SK-N-MC (cell line): ENCODE results near the gene TK1.

Experiments
- EZH2 ChIP-seq: fragments of 200-600 bp; sonication (generic); IDR thresholded peaks from one replicate; pipeline ENCODE4 v1.6.1; 2017; ENCODE audit warnings: antibody characterized with exemption
- POLR2AphosphoS5 ChIP-seq: IDR thresholded peaks from 2 replicates; pipeline ENCODE4 v1.6.1; 2012; ENCODE audit warnings: mild to moderate bottlenecking, low read depth, low read length, borderline replicate concordance

- TF ChIP-seq POLR2AphosphoS5 (no peak), EZH2 (no peak)
Measured at GRCh38 chr17:78206298-78206697, 19.4 kb upstream of the TK1 start.
